Measurements from ENCODE around the gene LYRM2.

The LYRM2 gene

GRCh38 chr6:89619567-89619966 is 19.0 kb downstream of the LYRM2 start:
- no peak overlapping the region for H3K4me3 ChIP-seq (ENCODE audit: low read depth, low read length)
- TF ChIP-seq, protein P1, sequence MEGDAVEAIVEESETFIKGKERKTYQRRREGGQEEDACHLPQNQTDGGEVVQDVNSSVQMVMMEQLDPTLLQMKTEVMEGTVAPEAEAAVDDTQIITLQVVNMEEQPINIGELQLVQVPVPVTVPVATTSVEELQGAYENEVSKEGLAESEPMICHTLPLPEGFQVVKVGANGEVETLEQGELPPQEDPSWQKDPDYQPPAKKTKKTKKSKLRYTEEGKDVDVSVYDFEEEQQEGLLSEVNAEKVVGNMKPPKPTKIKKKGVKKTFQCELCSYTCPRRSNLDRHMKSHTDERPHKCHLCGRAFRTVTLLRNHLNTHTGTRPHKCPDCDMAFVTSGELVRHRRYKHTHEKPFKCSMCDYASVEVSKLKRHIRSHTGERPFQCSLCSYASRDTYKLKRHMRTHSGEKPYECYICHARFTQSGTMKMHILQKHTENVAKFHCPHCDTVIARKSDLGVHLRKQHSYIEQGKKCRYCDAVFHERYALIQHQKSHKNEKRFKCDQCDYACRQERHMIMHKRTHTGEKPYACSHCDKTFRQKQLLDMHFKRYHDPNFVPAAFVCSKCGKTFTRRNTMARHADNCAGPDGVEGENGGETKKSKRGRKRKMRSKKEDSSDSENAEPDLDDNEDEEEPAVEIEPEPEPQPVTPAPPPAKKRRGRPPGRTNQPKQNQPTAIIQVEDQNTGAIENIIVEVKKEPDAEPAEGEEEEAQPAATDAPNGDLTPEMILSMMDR (IDR thresholded peaks at IDR 0.05; ENCODE audit: low read depth, low read length), result no peak

GRCh38 chr6:89618026-89618425 is 20.5 kb downstream of the LYRM2 start:
- TF ChIP-seq, protein P1 (IDR thresholded peaks at IDR 0.05; ENCODE audit: low read depth, low read length), result no peak
- no peak overlapping the region for H3K4me3 ChIP-seq (ENCODE audit: low read depth, low read length)

GRCh38 chr6:89616531-89616930 is 22.0 kb downstream of the LYRM2 start:
- no peak overlapping the region for H3K4me3 ChIP-seq (ENCODE audit: low read depth, low read length)
- TF ChIP-seq, protein P1 (IDR thresholded peaks at IDR 0.05; ENCODE audit: low read depth, low read length), result no peak

DNA sequence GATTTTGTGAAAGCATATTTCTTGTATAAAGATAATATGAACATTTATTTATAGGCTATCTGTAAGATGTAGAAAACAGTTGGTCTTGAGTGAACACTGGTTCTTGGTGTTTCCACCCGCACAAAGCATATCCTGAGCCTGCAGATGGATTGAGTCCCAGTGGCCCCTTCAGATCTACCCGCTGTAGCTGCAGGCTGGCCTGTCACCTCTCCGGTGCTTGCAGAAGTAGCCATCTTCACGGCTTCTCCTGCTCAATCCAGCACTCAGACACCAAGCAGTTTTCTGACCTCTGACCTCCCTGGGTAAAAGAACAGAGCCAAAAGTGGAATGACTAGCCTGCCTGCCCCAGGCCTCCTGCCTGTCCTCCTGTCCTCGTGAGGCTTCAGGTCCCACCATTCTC is 22.7 kb downstream of the LYRM2 start:
- TF ChIP-seq, protein P1 (IDR thresholded peaks at IDR 0.05; ENCODE audit: low read depth, low read length), result no peak
- no peak overlapping the region for H3K4me3 ChIP-seq (ENCODE audit: low read depth, low read length)

GRCh38 chr6:89613790-89614189 is 24.8 kb downstream of the LYRM2 start:
- no peak overlapping the region for H3K4me3 ChIP-seq (ENCODE audit: low read depth, low read length)
- TF ChIP-seq, protein P1 (IDR thresholded peaks at IDR 0.05; ENCODE audit: low read depth, low read length), result no peak

DNA sequence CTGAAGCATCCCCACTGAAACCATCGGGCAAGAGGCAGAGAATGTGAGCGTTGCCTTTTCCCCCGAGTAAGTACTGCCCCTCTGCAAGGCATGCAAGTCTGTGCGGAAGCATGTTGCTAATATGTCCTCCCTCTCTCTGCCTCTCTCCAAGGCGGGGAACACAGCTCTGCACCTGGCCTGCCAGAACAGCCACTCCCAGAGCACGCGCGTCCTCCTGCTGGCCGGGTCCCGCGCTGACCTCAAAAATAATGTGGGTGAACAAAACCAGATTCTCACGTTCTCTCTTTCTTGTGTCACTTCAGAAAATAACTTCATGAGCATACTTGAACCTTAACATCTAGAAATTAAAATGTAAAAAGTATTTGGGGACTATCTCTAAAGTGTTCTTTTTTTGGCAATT is 26.4 kb downstream of the LYRM2 start:
- TF ChIP-seq, protein P1 (IDR thresholded peaks at IDR 0.05; ENCODE audit: low read depth, low read length), result no peak
- H3K4me3 ChIP-seq (ENCODE audit: low read depth, low read length), result no peak overlapping the region

GRCh38 chr6:89611666-89612065 is 26.9 kb downstream of the LYRM2 start:
- no peak overlapping the region for H3K4me3 ChIP-seq (ENCODE audit: low read depth, low read length)
- TF ChIP-seq, protein P1 (IDR thresholded peaks at IDR 0.05; ENCODE audit: low read depth, low read length), result no peak

All from WI38 (cell line).